Thyroid gland (tissue), 4 donors: ENCODE results near the gene RAET1E.

Source experiments
- POLR2A ChIP-seq, 2 donors: fragments of 450-650 bp; IDR thresholded peaks; one replicate each; pipeline ENCODE4 v1.6.1; 2017; ENCODE audit warnings: antibody characterized with exemption in 2 of 2, mild to moderate bottlenecking in 2 of 2, moderate library complexity in 1 of 2
- TF ChIP-seq, protein P1 (sequence below), 6 experiments: fragments of 200-600 bp in 3 of 6; fragments of 450-650 bp in 3 of 6; sonication (generic) in 3 of 6; IDR thresholded peaks; one replicate each; pipeline ENCODE4 v1.5.1; 2016 to 2019; ENCODE audit warnings: antibody characterized with exemption in 6 of 6, mild to moderate bottlenecking in 2 of 6, inconsistent platforms in 1 of 6, moderate library complexity in 1 of 6

DNA sequence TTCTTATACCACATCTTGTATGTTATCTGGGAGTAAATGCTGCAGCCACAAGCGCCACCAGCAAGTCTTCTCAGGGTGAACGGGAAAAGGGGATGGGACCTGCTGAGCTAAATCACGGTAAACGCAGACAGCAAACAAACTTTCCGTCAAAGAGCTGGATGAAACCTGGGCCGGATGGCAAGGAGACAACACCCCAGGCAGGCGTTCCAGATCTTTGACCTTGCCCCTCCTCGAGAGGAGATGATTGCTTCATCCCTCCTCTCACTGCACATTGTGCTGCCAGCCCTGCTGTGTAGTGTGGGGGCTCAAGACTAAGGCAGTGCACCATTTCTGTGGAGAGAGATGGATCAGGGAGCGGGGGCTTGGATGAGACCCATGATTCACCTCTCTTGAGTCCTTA lies 9.8 kb downstream of the RAET1E start:
- TF ChIP-seq, protein P1, sequence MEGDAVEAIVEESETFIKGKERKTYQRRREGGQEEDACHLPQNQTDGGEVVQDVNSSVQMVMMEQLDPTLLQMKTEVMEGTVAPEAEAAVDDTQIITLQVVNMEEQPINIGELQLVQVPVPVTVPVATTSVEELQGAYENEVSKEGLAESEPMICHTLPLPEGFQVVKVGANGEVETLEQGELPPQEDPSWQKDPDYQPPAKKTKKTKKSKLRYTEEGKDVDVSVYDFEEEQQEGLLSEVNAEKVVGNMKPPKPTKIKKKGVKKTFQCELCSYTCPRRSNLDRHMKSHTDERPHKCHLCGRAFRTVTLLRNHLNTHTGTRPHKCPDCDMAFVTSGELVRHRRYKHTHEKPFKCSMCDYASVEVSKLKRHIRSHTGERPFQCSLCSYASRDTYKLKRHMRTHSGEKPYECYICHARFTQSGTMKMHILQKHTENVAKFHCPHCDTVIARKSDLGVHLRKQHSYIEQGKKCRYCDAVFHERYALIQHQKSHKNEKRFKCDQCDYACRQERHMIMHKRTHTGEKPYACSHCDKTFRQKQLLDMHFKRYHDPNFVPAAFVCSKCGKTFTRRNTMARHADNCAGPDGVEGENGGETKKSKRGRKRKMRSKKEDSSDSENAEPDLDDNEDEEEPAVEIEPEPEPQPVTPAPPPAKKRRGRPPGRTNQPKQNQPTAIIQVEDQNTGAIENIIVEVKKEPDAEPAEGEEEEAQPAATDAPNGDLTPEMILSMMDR (IDR thresholded peaks at IDR 0.05) = no peak
- no peak for TF ChIP-seq POLR2A (IDR thresholded peaks at IDR 0.05)
